HEK293T (cell line): ENCODE measurements around the gene C14orf132.

ENCODE experiments used
- ARNT ChIP-seq: fragments of 450-650 bp; IDR thresholded peaks from 2 replicates; pipeline ENCODE4 v1.6.1; 2017; ENCODE audit warnings: mild to moderate bottlenecking
- BHLHE40 ChIP-seq: fragments of 450-650 bp; IDR thresholded peaks from 2 replicates; pipeline ENCODE4 v1.6.1; 2016; ENCODE audit warnings: mild to moderate bottlenecking, moderate library complexity, borderline replicate concordance
- CTBP1 ChIP-seq: fragments of 450-650 bp; IDR thresholded peaks from 2 replicates; pipeline ENCODE4 v1.6.1; 2016; ENCODE audit warnings: borderline replicate concordance
- FOXA1 ChIP-seq: fragments of 450-650 bp; IDR thresholded peaks from 2 replicates; pipeline ENCODE4 v1.6.1; 2016; ENCODE audit warnings: mild to moderate bottlenecking
- FOXK2 ChIP-seq: fragments of 450-650 bp; IDR thresholded peaks from 2 replicates; pipeline ENCODE4 v1.6.1; 2016; ENCODE audit warnings: mild to moderate bottlenecking
- FOXM1 ChIP-seq: fragments of 450-650 bp; IDR thresholded peaks from 2 replicates; pipeline ENCODE4 v1.6.1; 2017; ENCODE audit warnings: mild to moderate bottlenecking, borderline replicate concordance
- HDGF ChIP-seq: fragments of 450-650 bp; IDR thresholded peaks from 2 replicates; pipeline ENCODE4 v1.6.1; 2017; ENCODE audit warnings: antibody characterized with exemption, borderline replicate concordance
- SUZ12 ChIP-seq: fragments of 450-650 bp; IDR thresholded peaks from 2 replicates; pipeline ENCODE4 v1.6.1; 2016; ENCODE audit warnings: mild to moderate bottlenecking
- TARDBP ChIP-seq: fragments of 450-650 bp; IDR thresholded peaks from 2 replicates; pipeline ENCODE4 v1.6.1; 2016

DNA sequence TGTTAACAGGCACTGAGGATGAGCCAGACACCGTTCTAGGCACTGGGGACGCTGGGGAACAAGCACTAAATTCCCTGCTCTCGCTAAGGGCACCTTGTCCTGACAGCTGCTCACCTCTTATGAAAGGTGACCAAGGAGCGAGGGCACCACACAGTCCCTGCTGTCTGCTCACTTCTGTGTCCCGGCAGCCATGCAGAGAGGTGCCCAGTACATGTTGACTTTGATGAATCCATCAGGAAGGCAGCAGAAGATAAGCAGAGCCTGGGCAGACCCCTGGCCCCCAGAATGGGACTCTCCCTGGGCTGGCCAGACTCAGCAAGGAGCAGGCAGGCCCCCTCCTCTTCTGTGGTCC, 14.1 kb downstream of the C14orf132 start:
- TF ChIP-seq SUZ12 (no peak), ARNT (no peak), BHLHE40 (no peak), TARDBP (no peak), FOXM1 (no peak), FOXK2 (no peak), FOXA1 (no peak), HDGF (no peak), CTBP1 (no peak)
